Nephron progenitor cell (in vitro differentiated cells): ENCODE data around the gene NPFFR1.

Experiments used
- DNase-seq: peaks from one replicate; pipeline ENCODE4 v3.0.0; 2021
- H3K27ac Mint-ChIP-seq: 2 replicates; pipeline ENCODE4 v1.8.0; 2021; ENCODE audit warnings: mild to moderate bottlenecking, moderate library complexity, mixed read lengths
- H3K27me3 Mint-ChIP-seq: 2 replicates; pipeline ENCODE4 v1.8.0; 2021; ENCODE audit warnings: mild to moderate bottlenecking, low read depth, mixed read lengths; ENCODE audit not compliant: poor library complexity
- H3K36me3 Mint-ChIP-seq: 2 replicates; pipeline ENCODE4 v1.8.0; 2021; ENCODE audit warnings: low read depth, mixed read lengths
- H3K4me1 Mint-ChIP-seq: 2 replicates; pipeline ENCODE4 v1.8.0; 2021; ENCODE audit warnings: mixed read lengths
- H3K4me3 Mint-ChIP-seq: 2 replicates; pipeline ENCODE4 v1.8.0; 2021; ENCODE audit warnings: mild to moderate bottlenecking, moderate library complexity, mixed read lengths
- H3K9me3 Mint-ChIP-seq: 2 replicates; pipeline ENCODE4 v1.8.0; 2021; ENCODE audit warnings: mild to moderate bottlenecking, moderate library complexity, mixed read lengths
- CTCF ChIP-seq: fragments of 200-600 bp; sonication (generic); IDR thresholded peaks from 2 replicates; pipeline ENCODE4 v1.5.0; 2021; ENCODE audit warnings: antibody characterized with exemption

The NPFFR1 gene

DNA sequence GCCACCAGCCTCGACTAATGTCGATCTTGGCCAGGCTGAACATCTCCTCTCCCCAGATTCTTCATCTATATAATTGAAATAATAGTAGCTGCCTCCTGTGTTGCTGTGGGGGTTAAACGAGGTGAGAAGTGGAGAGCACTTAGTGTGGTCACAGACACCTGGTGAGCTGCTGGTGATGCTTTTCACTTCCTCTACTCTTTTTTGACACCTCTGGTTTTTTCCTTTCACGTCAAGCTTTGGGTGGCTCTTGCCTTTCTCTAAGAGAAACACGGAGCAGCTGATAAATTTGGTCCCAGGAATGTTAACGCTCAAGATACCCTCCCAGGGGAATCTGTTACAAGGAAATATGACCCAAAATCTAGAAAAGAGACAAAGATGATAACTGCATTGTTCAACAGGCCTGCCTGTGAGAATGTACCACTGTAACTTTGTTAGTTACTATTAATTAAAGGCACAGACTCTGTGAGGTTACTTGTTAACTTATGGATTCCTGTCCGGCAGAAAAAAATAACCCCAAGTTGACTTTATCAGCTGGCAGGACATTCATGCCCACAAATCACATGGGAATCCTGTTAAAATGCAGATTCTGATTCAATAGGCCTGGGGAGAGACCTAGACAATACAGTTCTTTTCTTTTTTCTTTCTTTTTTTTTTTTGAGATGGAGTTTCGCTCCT lies 9.5 kb upstream of the NPFFR1 start:
- Mint-ChIP-seq H3K4me3 (no peak overlapping the region), H3K27ac (no peak overlapping the region), H3K4me1 (peaks cover 5% of the 10 kb centered on the region), H3K36me3 (no peaks in the 10 kb centered on the region), H3K27me3 (peaks cover 13% of the 10 kb centered on the region), H3K9me3 (no peaks in the 10 kb centered on the region)
- no peak for DNase-seq
- TF ChIP-seq CTCF: no peak

GRCh38 chr10:70292004-70292403 lies 8.2 kb upstream of the NPFFR1 start:
- Mint-ChIP-seq H3K4me3 (no peak overlapping the region), H3K4me1 (peaks cover 2% of the 10 kb centered on the region), H3K27me3 (peaks cover 20% of the 10 kb centered on the region), H3K27ac (no peak overlapping the region), H3K9me3 (no peaks in the 10 kb centered on the region), H3K36me3 (no peaks in the 10 kb centered on the region)
- no peak for DNase-seq
- TF ChIP-seq CTCF: no peak

DNA sequence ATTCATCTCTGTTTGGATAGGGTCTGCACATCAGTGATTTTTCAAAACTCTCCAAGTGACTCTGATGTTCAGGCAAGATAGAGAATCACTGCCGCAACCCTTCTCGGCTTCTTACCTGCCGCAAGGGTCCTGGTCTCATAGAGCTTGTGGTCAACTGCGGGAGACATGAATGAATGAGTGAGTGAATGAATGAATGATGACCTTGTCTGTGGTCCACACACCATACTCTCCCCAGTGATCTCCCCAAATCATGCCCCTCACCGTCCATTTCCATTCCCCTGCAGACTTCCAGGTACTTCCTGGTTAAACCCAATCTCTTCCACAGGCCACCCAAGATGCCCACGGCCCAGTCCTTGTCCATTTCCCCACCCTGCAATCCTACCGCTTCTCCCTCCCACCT lies 5.9 kb upstream of the NPFFR1 start:
- H3K9me3 Mint-ChIP-seq: peaks cover under 1% of the 10 kb centered on the region
- H3K27me3 Mint-ChIP-seq: peaks cover 43% of the 10 kb centered on the region
- no peaks in the 10 kb centered on the region for H3K36me3 Mint-ChIP-seq
- DNase-seq: no peak
- H3K27ac Mint-ChIP-seq: no peak overlapping the region
- H3K4me3 Mint-ChIP-seq: no peak overlapping the region
- TF ChIP-seq CTCF: no peak
- no peaks in the 10 kb centered on the region for H3K4me1 Mint-ChIP-seq

GRCh38 chr10:70286616-70287015 lies 2.8 kb upstream of the NPFFR1 start:
- H3K4me3 Mint-ChIP-seq: no peak overlapping the region
- H3K27ac Mint-ChIP-seq: no peak overlapping the region
- no peak for DNase-seq
- H3K4me1 Mint-ChIP-seq: no peaks in the 10 kb centered on the region
- H3K36me3 Mint-ChIP-seq: no peaks in the 10 kb centered on the region
- peaks cover 73% of the 10 kb centered on the region for H3K27me3 Mint-ChIP-seq
- H3K9me3 Mint-ChIP-seq: peaks cover 8% of the 10 kb centered on the region
- TF ChIP-seq CTCF: no peak

- TF ChIP-seq CTCF: no peak
- no peaks in the 10 kb centered on the region for H3K36me3 Mint-ChIP-seq
- DNase-seq: no peak
- no peak overlapping the region for H3K4me3 Mint-ChIP-seq
- peaks cover 84% of the 10 kb centered on the region for H3K27me3 Mint-ChIP-seq
- peaks cover 8% of the 10 kb centered on the region for H3K9me3 Mint-ChIP-seq
- no peak overlapping the region for H3K27ac Mint-ChIP-seq
- H3K4me1 Mint-ChIP-seq: no peaks in the 10 kb centered on the region
Observed at GRCh38 chr10:70285476-70285831, 1.6 kb upstream of the NPFFR1 start.
